Activated CD4-positive, alpha-beta T cell treated with anti-CD3 and anti-CD28 coated beads for 48 hours (primary cell): Measurements from ENCODE around the gene ZC3H6.
"Not testable (repeated sequence)": the region's sequence is repeated elsewhere in the genome, so short reads cannot be mapped to it uniquely, and the experiment has no call there.

Source experiments
- DNase-seq: peaks from one replicate; pipeline ENCODE4 v3.0.0-alpha.2; 2020

ZC3H6 gene

DNA sequence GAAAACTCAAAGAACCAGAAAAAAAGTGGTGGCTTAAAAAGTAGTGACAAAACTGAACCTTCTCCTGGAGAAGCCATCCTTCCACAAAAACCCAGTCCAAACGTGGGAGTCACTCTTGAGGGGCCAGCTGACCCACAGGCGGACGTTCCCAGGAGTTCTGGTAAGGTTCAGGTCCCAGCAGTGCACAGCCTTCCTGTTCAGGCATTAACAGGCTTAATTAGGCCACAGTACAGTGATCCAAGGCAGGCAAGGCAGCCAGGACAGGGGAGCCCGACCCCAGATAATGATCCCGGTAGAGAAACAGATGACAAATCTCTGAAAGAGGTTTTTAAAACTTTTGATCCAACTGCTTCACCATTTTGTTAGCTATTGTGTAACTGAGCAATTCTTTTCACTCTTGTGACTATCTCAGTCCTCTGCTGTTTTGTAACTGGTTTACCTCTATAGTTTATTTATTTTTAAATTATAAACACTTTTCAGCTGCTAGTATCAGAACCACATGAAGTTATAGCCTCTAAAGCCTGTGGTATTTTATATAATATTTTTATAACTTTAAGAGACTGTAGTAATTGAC is 56.8 kb downstream of the ZC3H6 start:
- no peak for DNase-seq

DNA sequence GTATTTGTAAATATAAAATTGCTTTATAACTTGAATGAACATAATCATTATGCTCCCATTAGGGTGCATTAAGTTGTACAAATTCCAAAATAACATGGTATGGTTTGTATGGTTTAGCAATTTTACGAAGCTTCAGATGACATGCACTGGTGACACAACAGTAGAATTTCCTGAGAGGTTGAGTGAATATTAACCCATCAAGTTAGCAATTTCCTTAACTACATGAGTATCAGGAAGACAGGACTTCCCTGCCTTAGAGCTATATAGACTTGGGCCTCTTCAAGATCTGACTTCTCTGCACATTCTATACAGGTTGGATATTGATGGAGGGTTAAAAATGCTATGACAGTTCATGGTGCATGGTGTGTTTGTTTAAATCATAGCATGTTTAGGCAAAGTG is 60.2 kb downstream of the ZC3H6 start:
- no peak for DNase-seq

DNA sequence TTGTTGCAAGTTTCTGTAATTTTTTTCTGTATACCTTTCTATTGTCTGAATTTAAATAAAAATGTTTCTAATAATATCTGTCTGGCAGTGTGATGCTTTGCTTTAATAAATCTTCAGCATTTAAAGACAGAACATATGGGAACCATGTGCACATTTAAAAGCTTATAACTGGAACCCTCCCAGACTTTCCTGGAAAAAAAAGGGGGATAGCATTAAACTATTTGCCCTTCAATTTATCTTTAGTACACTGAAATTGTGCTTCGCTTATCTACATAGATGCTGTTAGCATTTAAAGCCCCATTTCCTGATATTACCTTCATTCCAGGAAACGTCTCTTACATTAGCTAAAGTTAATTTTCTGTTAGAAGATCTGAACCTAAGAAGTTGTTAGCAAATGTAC is 64.6 kb downstream of the ZC3H6 start:
- DNase-seq = no peak

DNA sequence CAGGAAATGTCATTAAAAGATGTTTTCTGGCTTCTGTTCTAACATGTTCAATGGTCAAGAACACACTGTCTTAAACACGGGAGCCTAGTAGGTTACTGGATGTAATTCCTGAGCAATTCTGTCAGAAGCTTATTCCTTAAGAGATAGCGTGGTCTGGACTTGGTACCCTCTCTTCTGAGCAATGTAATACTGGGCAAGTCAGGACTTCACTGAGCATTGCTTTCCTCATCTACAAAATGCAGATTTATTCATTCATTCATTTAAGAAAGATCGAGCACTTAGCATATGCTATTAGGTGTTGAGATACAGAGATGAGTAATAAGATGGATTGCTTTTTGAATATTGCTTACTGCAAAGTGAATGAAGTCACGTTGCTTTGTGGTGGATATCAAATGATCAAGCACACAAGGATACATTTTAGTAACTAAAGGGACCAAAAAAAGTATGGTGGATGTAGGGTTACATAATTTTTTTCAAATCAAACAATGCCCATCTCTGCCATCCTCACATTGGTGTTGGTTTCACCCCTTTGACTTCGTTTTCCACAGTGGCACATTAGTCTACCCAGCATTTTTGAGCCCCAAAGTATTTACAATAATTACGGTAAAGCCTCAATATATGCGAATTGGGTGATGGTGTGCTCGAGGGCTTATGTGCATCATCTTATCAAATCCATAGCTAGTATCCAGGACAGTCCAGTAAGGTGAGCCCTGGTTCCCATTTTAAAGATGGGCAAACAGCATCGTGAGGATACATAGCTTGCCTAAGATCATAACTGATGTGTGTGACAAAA is 65.3 kb downstream of the ZC3H6 start:
- DNase-seq = no peak

DNA sequence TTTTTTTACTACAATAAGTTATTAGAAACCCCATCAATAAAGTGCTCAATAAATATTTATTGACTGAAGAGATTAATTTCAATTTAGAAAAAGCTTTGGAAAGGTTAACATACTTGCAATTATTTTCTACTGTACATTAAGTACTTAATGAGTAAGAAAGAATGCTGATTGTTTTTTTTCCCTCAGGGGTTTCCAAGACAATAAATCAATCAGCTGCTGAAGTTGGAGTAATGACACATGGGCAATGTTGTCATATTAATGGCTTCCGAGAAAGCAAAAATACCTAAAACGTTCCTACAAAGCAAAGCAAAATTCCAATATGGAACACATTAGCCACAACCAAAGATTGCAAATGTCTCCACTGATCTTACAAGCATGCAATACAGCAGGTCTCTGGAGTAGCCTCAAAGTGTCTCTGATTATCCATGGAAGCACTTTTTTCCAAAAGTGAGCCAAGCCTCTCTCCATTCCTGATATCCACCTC is 66.7 kb downstream of the ZC3H6 start:
- no peak for DNase-seq

DNA sequence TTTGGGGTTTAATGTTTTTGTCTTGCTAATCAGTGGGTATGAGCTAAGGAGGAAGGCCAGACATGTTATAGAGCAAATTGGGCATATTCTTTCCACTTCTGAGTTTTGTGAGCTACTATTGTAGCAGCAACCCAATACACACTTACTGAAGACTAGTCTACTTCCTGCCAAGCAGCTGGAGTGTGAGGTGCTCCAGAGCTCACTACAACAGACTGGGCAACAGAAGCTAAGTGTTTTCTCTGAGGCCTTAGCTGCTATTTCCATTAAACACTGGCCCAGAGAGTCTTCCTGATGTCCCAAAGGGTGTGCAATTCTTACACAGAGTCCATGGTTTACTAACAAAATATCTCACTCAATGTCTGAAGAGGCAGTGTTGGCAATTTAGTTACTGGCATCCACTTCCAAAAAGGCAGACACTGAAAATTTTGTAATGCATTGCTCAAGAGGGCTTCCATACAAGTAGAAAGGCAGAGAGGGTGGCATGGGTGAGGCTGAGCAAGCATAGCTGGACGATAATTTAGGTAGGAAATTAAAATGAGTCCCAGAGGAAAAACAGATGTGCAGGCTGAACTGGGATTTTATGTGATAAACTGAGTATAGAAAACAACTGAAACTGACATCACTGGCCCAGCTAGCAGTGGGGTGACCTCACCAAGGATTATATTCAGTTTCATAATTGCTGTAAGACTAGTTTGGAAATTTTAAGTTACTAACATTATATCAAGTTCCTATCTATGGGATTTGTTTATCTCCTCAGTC is 68.6 kb downstream of the ZC3H6 start:
- no peak for DNase-seq

DNA sequence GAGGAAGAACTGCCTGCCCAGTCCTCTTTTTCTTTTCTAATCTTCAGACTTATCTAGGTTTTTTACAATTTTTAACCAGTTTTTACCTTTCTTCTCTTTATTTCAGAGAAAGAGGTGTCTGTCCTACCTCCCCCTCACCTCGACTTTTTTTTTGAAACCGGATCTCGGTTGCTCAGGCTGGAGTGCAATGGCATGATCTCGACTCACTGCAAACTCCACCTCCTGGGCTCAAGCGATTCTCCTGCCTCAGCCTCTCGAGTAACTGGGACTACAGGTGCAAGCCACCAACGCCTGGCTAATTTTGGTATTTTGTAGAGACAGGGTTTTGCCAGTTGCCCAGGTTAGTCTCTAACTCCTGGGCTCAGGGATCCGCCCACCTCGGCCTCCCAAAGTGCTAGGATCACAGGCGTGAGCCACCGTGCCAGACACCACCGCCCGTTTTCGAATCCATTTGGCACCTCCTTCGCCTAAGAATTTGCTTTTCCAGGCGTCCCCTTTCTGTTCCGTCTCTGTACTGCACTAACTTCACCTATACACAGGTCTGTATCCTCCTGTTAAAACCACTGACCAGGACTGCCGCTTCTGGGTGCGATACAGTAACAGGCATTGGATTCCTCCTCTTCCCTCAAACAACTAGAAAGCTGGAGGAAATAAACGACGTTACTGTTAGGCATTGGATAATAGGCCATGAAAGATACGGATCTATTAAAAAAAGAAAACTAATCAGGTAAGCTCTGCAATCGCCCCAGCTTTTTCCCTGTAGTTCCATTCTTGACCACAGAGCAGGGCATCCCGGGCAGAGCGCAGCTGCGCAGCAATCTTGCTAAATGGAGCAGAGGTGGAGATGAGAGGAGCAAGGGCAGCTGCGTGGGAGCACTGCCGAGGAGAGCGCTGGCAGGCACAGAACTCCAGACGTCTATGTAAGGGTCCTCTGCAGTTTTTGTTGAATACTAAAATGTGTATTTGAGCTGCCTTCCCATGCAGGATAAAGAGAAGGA is 69.9 kb downstream of the ZC3H6 start:
- DNase-seq = no peak

DNA sequence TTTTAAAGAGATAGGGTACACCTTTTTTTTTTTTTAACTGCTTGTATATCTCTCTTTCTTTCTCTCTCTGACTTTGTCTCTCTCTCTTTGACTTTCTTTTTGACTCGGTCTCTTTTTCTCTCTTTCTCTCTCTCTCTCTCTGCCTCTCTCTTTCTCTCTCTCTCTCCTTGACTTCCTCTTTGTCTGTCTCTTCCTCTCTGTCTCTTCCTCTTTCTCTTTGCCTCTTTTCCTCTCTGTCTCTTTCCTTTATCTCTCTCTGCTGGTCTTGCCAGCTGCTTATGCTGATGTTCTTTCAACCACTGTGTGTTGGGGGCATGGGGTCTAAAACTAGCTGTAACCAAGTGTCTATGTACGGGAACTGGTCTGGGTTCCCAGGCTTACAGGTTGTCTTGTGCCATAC is 76.9 kb downstream of the ZC3H6 start:
- DNase-seq = not testable (repeated sequence)

DNA sequence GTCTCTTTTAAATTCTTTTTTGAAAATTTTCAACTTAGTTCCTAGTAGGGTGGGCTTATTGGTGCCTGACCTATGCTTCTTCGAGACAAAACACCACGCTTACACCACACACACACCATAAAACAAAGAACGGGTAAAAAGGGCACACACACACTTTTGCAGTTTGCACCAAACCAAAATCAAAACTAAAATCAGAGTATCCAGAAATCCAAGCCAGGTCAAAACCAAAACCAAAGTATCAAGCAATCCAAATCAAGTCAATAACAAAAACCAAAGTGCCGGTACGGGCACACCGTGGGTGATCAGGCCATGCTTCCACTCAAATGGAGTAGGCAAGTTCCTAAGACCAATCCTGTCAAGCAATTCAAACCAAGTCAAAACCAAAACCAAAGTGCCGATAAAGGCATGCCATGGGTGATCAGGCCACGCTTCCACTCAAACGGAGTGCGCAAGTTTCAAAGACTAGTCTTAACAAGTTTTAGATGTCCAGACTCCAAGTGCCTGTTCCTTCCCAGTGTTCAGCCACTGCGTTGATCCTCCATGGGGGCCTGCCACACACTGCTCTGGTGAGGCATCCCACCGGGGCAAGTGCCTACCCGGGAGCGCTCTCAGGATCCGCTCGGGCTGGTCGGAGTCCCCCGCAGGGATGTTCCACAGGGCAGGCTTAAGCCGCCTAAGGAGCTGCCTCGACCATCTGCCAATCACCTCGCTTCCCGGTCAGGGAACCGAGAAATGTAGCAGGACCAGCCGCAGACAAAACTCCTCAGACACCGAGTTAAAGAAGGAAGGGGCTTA is 77.6 kb downstream of the ZC3H6 start:
- not testable (repeated sequence) for DNase-seq

DNA sequence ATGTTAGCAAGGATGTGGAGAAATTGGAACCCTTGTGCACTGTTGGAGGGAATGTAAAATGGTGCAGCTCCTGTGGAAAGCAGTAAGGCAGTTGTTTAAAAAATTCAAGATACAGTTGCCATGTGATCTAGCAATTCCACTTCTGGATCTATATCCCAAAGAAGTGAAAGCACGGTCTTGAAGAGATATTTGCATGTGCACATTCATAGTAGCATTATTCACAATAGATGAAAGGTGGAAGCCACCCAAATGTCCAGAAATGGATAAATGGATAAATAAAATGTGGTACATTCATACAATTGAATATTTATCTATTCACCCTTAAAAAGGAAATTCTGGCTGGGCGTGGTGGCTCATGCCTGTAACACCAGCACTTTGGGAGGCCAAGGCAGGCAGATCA is 78.9 kb downstream of the ZC3H6 start:
- not testable (repeated sequence) for DNase-seq

DNA sequence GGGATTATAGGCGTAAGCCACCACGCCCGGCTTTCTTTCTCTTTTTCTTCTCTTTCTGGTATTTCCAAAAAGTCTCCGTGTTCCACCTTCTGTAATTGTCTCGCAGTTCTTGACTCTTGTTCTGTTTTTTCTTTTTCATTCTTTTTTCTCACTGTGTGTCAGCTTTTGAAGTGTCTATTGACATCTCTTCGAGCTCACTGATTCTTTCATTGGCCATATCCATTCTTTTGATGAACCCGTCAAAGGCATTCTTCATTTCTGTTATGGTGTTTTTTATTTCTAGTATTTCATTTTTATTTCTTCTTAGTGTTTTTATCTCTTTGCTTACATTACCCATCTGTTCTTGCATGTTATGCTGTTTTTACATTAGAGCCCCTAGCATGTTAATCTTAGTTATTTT is 84.7 kb downstream of the ZC3H6 start:
- not testable (repeated sequence) for DNase-seq
